Neuron (in vitro differentiated cells): ENCODE data around the gene STK33.

ENCODE experiments used
- H2AFZ ChIP-seq: one replicate; pipeline ENCODE4 v1.6.1; 2013; ENCODE audit warnings: low read depth, mild to moderate bottlenecking, inconsistent platforms, low read length, moderate library complexity
- H3K27me3 ChIP-seq: one replicate; pipeline ENCODE4 v1.6.1; 2013; ENCODE audit warnings: low read length; ENCODE audit not compliant: insufficient read depth
- H3K36me3 ChIP-seq: one replicate; pipeline ENCODE4 v1.6.1; 2013; ENCODE audit warnings: low read length; ENCODE audit not compliant: insufficient read depth
- H3K4me1 ChIP-seq: one replicate; pipeline ENCODE4 v1.6.1; 2013; ENCODE audit warnings: low read length; ENCODE audit not compliant: insufficient read depth
- H3K4me3 ChIP-seq: 2 replicates; pipeline ENCODE4 v1.5.1; 2013; ENCODE audit warnings: mild to moderate bottlenecking, low read length, moderate library complexity
- H3K9me3 ChIP-seq: one replicate; pipeline ENCODE4 v1.6.1; 2013; ENCODE audit warnings: low read length

STK33 gene

GRCh38 chr11:8357891-8358566, 236.0 kb downstream of the STK33 start:
- Histone ChIP-seq H2AFZ (no peak overlapping the region), H3K27me3 (no peaks in the 10 kb centered on the region), H3K9me3 (no peaks in the 10 kb centered on the region), H3K4me3 (no peak overlapping the region), H3K36me3 (no peaks in the 10 kb centered on the region), H3K4me1 (peaks cover 11% of the 10 kb centered on the region)

GRCh38 chr11:8357505-8357888, 236.5 kb downstream of the STK33 start:
- Histone ChIP-seq H3K9me3 (no peaks in the 10 kb centered on the region), H3K36me3 (no peaks in the 10 kb centered on the region), H2AFZ (no peak overlapping the region), H3K4me3 (no peak overlapping the region), H3K27me3 (no peaks in the 10 kb centered on the region), H3K4me1 (peaks cover 11% of the 10 kb centered on the region)

- H3K27me3 ChIP-seq = no peaks in the 10 kb centered on the region
- H3K36me3 ChIP-seq = no peaks in the 10 kb centered on the region
- H3K4me1 ChIP-seq = peaks cover 11% of the 10 kb centered on the region
- H3K4me3 ChIP-seq = no peak overlapping the region
- no peak overlapping the region for H2AFZ ChIP-seq
- no peaks in the 10 kb centered on the region for H3K9me3 ChIP-seq
Measured at GRCh38 chr11:8356721-8357504, 237.1 kb downstream of the STK33 start.

- peaks cover 11% of the 10 kb centered on the region for H3K4me1 ChIP-seq
Measured at GRCh38 chr11:8356216-8356615, 237.8 kb downstream of the STK33 start.

GRCh38 chr11:8355416-8355742, 238.6 kb downstream of the STK33 start:
- H2AFZ ChIP-seq = no peak overlapping the region
- H3K27me3 ChIP-seq = no peaks in the 10 kb centered on the region
- no peak overlapping the region for H3K4me3 ChIP-seq
- H3K9me3 ChIP-seq = no peaks in the 10 kb centered on the region
- no peaks in the 10 kb centered on the region for H3K36me3 ChIP-seq
- peaks cover 11% of the 10 kb centered on the region for H3K4me1 ChIP-seq

More at GRCh38 chr11:8356216-8356615, 237.8 kb downstream of the STK33 start:
- no peaks in the 10 kb centered on the region for H3K36me3 ChIP-seq
- H3K27me3 ChIP-seq = no peaks in the 10 kb centered on the region
- H2AFZ ChIP-seq = no peak overlapping the region
- H3K9me3 ChIP-seq = no peaks in the 10 kb centered on the region
- H3K4me3 ChIP-seq = no peak overlapping the region

GRCh38 chr11:8354622-8355415, 239.2 kb downstream of the STK33 start:
- peak overlapping the region; percentile 33 for H3K4me3 ChIP-seq

GRCh38 chr11:8352876-8353505, 241.0 kb downstream of the STK33 start:
- H2AFZ ChIP-seq = no peak overlapping the region
- H3K4me3 ChIP-seq = no peak overlapping the region
- H3K36me3 ChIP-seq = no peaks in the 10 kb centered on the region
- peaks cover 11% of the 10 kb centered on the region for H3K4me1 ChIP-seq
- no peaks in the 10 kb centered on the region for H3K9me3 ChIP-seq
- no peaks in the 10 kb centered on the region for H3K27me3 ChIP-seq

More at GRCh38 chr11:8354622-8355415, 239.2 kb downstream of the STK33 start:
- Histone ChIP-seq H3K27me3 (no peaks in the 10 kb centered on the region), H3K4me1 (peaks cover 11% of the 10 kb centered on the region), H2AFZ (peak overlapping the region; percentile 57), H3K9me3 (no peaks in the 10 kb centered on the region), H3K36me3 (no peaks in the 10 kb centered on the region)

- H3K27me3 ChIP-seq = no peaks in the 10 kb centered on the region
- H3K4me3 ChIP-seq = no peak overlapping the region
- H3K36me3 ChIP-seq = no peaks in the 10 kb centered on the region
- H3K9me3 ChIP-seq = no peaks in the 10 kb centered on the region
- H2AFZ ChIP-seq = no peak overlapping the region
- H3K4me1 ChIP-seq = peaks cover 11% of the 10 kb centered on the region
Measured at GRCh38 chr11:8352103-8352875, 241.7 kb downstream of the STK33 start.

- Histone ChIP-seq H3K27me3 (no peaks in the 10 kb centered on the region), H3K36me3 (no peaks in the 10 kb centered on the region), H3K9me3 (no peaks in the 10 kb centered on the region), H3K4me1 (peaks cover 11% of the 10 kb centered on the region), H2AFZ (no peak overlapping the region), H3K4me3 (no peak overlapping the region)
Measured at GRCh38 chr11:8351223-8351622, 242.8 kb downstream of the STK33 start.

- Histone ChIP-seq H3K9me3 (no peaks in the 10 kb centered on the region), H3K36me3 (no peaks in the 10 kb centered on the region), H3K27me3 (no peaks in the 10 kb centered on the region), H3K4me3 (no peak overlapping the region), H2AFZ (no peak overlapping the region), H3K4me1 (no peaks in the 10 kb centered on the region)
Measured at GRCh38 chr11:8347978-8348377, 246.1 kb downstream of the STK33 start.

- Histone ChIP-seq H3K9me3 (no peaks in the 10 kb centered on the region), H3K27me3 (no peaks in the 10 kb centered on the region), H3K4me1 (no peaks in the 10 kb centered on the region), H3K36me3 (no peaks in the 10 kb centered on the region), H2AFZ (no peak overlapping the region), H3K4me3 (no peak overlapping the region)
Measured at GRCh38 chr11:8346157-8346755, 247.8 kb downstream of the STK33 start.

GRCh38 chr11:8345179-8345578, 248.8 kb downstream of the STK33 start:
- no peak overlapping the region for H3K4me3 ChIP-seq

More at GRCh38 chr11:8345179-8345578, 248.8 kb downstream of the STK33 start:
- no peaks in the 10 kb centered on the region for H3K4me1 ChIP-seq
- H2AFZ ChIP-seq = no peak overlapping the region
- H3K27me3 ChIP-seq = no peaks in the 10 kb centered on the region
- no peaks in the 10 kb centered on the region for H3K9me3 ChIP-seq
- no peaks in the 10 kb centered on the region for H3K36me3 ChIP-seq
